Regular cardiac myocyte (primary cell): ENCODE measurements around the gene TKTL2. TPM values are rescaled to one million over a fixed set of nuclear protein-coding genes. Genes with fewer than 3 reads are reported as not detected.

Experiments
- total RNA-seq: library from RNA; depleted of rRNA; stranded (reverse); fragments of >200 nt; gene quantifications from 2 replicates; pipeline ENCODE4 v1.2.3, GENCODE V29; 2014

TKTL2 gene
- not detected in 2 replicates for total RNA-seq

GRCh38 chr4:163473576-163473975 lies at the start of gene TKTL2:
Gene TKTL2 (minus strand): TSS chr4:163473754. CDS start chr4:163473734, 20 bp downstream.

GRCh38 chr4:163494360-163495241 lies 21.0 kb upstream of the TKTL2 start, which contains the start of gene TMA16:
Gene TMA16 (plus strand): TSS chr4:163494690. CDS start chr4:163494802, 112 bp downstream.

Other genes with a start within 250 kb of the TKTL2 start
- gene NPY1R, start 141.2 kb downstream of the TKTL2 start, total RNA-seq, result 0.19 and 1.1 TPM in 2 replicates
- gene NPY5R, start 129.9 kb downstream of the TKTL2 start, total RNA-seq, result under 0.01 TPM in 1 of 2 replicates, not detected in the other
- gene TMA16, start 20.9 kb upstream of the TKTL2 start, total RNA-seq, result 23.4 and 39.1 TPM in 2 replicates